ENCODE measurements around the gene KRTAP4-9. TPM values are rescaled to one million over a fixed set of nuclear protein-coding genes. Genes with fewer than 3 reads are reported as not detected.
"Not testable (repeated sequence)": the region's sequence is repeated elsewhere in the genome, so short reads cannot be mapped to it uniquely, and the experiment has no call there.

KRTAP4-9 gene
- total and polyA plus RNA-seq, 5 experiments from 2014 or later, result not detected

DNA sequence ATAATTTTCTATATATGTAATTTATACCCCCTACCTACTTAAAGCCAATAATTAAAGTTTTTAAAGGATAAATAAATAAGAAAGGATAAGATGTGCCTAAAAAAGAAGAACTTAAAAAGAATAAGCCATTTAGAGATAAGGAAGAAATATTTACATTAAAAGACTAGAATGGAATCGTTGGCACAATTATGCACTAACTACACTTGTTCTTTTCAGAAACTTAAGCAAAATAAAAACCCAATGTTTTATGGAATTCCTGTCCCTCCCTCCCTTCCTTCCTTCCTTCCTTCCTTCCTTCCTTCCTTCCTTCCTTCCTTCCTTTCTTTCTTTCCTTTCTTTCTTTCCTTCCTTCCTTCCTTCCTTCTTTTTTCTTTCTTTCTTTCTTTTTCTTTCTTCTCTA is 39.7 kb downstream of the KRTAP4-9 start:
- H3K9me3 Mint-ChIP-seq, result peaks cover 0 to 38% (median 27%) of the 10 kb centered on the region in 9 donors
- H3K27ac Mint-ChIP-seq, result no peak overlapping the region
- H3K4me1 Mint-ChIP-seq, result peaks cover 2 to 26% (median 8%) of the 10 kb centered on the region in 4 donors
- DNase-seq, result no peak
- H3K36me3 Mint-ChIP-seq, result peaks cover 0 to 29% (median 13%) of the 10 kb centered on the region in 3 donors
- H3K27me3 Mint-ChIP-seq, result no peaks in the 10 kb centered on the region
- H3K4me3 Mint-ChIP-seq, result peak overlapping the region in 1 of 10 donors; percentile 16
- no peak for ATAC-seq
- POLR2A ChIA-PET, result no interaction called here

DNA sequence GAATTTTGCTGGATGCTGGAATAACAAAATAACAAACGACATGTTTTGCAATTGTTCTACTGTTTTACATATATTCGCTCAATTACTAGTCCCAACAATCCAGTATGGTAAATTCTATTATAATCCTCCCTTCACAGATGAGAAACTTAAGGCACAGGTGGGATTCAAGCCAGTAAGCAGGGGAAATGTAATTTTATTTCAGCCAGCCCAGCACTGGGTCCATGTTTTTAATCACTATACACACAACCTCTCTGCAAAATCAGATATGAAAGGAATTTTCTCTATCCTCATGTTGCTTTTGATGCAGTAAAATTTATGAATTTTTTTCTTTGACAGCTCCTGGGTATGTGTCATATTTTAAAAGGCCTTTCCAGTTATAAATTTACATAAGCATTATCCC is 40.1 kb downstream of the KRTAP4-9 start:
- Mint-ChIP-seq H3K4me1 (peaks cover 2 to 26% (median 8%) of the 10 kb centered on the region in 4 donors), H3K27me3 (no peaks in the 10 kb centered on the region), H3K9me3 (peaks cover 0 to 37% (median 23%) of the 10 kb centered on the region in 9 donors), H3K27ac (no peak overlapping the region), H3K4me3 (peak overlapping the region in 1 of 10 donors; percentile 16), H3K36me3 (peaks cover 0 to 29% (median 13%) of the 10 kb centered on the region in 3 donors)
- no peak for DNase-seq
- POLR2A ChIA-PET, result no interaction called here
- ATAC-seq, result no peak

GRCh38 chr17:41147531-41148204 is 42.5 kb downstream of the KRTAP4-9 start:
- Mint-ChIP-seq H3K27me3 (no peaks in the 10 kb centered on the region), H3K36me3 (peaks cover 0 to 12% (median 10%) of the 10 kb centered on the region in 3 donors), H3K9me3 (peaks cover 0 to 16% (median 13%) of the 10 kb centered on the region in 9 donors), H3K27ac (peak overlapping the region in 2 of 10 donors; percentile 10 to 17), H3K4me3 (no peak overlapping the region), H3K4me1 (peaks cover 0 to 26% (median 7%) of the 10 kb centered on the region in 4 donors)
- POLR2A ChIA-PET, result no interaction called here
- DNase-seq, result no peak
- ATAC-seq, result no peak

DNA sequence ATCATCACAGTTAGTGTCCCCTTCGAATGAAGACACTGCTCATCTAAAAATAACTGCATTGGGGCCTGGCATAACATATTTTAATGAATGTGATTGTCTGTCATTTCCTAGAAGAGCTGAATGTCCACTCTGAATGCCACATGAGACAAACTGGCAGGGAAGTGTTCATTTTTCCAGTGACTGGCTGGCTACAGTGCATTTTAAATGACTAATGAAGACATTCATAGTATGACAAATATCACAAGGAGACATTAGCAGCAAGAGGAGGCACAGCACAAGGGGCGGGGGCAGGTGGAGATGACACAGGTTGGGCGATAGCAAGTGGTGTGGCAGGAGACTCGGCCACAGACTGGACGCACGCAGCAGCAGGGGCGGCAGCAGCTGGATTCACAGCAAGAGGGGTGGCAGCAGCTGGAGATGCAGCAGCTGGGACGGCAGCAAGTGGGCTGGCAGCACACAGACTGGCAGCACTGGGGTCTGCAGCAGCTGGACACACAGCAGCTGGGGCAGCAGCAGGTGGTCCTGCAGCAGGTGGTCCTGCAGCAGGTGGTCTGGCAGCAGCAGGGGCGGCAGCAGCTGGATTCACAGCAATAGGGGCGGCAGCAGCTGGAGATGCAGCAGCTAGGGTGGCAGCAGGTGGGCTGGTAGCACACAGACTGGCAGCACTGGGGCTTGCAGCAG is 43.9 kb downstream of the KRTAP4-9 start:
- H3K36me3 Mint-ChIP-seq, POLR2A ChIA-PET, DNase-seq, ATAC-seq, H3K27me3 Mint-ChIP-seq, H3K9me3 Mint-ChIP-seq, H3K4me3 Mint-ChIP-seq, H3K27ac Mint-ChIP-seq: not testable (repeated sequence)
- peaks cover 0 to 31% (median 8%) of the 10 kb centered on the region in 4 donors for H3K4me1 Mint-ChIP-seq

DNA sequence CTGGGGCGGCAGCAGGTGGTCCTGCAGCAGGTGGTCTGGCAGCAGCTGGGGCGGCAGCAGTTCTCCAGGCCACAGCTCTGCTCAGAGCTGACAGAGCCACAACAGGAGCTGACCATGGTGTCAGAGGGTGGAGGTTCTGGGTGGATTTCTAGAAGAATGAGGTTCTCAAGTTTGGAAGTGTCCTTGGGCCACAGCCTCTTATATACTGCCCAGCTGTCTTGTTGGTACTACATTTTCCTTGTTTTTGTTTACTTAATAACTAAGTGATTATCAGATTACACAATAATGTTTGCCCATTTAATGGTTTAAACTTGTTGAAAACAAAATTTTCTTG is 44.4 kb downstream of the KRTAP4-9 start, which contains the start of gene KRTAP4-5:
TSS of gene KRTAP4-5 (minus strand) at position 174 of the 334 bp plus-strand sequence. CDS start at position 116, 58 bp downstream.
- POLR2A ChIA-PET, result no interaction called here

GRCh38 chr17:41150026-41150425 is 44.8 kb downstream of the KRTAP4-9 start:
- H3K9me3 Mint-ChIP-seq, result peaks cover 0 to 3% (median 0%) of the 10 kb centered on the region in 9 donors
- H3K27me3 Mint-ChIP-seq, result peaks cover 0 to 4% (median 0%) of the 10 kb centered on the region in 5 donors
- POLR2A ChIA-PET, result interaction anchor here (0.6 kb wide), 1 partner anchor 524 kb away, joined by 3 read pairs; no protein-coding TSS in a partner anchor
- DNase-seq (no peak), ATAC-seq (no peak)
- H3K4me1 Mint-ChIP-seq, result peaks cover 0 to 27% (median 7%) of the 10 kb centered on the region in 4 donors
- no peaks in the 10 kb centered on the region for H3K36me3 Mint-ChIP-seq
- no peak overlapping the region for H3K4me3 Mint-ChIP-seq
- no peak overlapping the region for H3K27ac Mint-ChIP-seq

More for the DNA sequence above, 44.4 kb downstream of the KRTAP4-9 start, which contains the start of gene KRTAP4-5:
- H3K27me3 Mint-ChIP-seq, result peaks cover 0 to 4% (median 0%) of the 10 kb centered on the region in 5 donors
- peaks cover 0 to 31% (median 8%) of the 10 kb centered on the region in 4 donors for H3K4me1 Mint-ChIP-seq
- no peak within 1 kb of the TSS for H3K27ac Mint-ChIP-seq
- peaks cover 0 to 4% (median 0%) of the 10 kb centered on the region in 9 donors for H3K9me3 Mint-ChIP-seq
- no peaks in the 10 kb centered on the region for H3K36me3 Mint-ChIP-seq
- DNase-seq, result no peak
- ATAC-seq, result no peak
- no peak within 1 kb of the TSS for H3K4me3 Mint-ChIP-seq

DNA sequence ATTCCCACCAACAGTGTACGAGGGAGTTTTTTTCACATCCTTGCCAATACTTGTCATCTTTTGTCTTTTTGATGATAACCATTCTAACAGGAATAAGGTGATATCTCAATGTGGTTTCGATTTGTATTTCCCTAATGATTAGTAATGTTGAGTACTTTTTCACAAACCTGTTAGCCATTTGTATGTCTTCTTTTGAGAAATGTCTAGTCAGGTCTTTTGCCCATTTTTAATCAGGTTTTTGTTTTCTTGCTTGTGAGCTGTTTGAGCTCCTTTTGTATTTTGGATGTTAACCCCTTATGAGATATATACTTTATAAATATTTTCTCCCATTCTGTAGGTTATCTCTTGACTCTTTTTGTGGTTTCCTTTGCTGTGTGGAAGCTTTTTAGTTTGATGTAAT is 46.3 kb downstream of the KRTAP4-9 start:
- DNase-seq (no peak), ATAC-seq (no peak)
- peaks cover 0 to 18% (median 6%) of the 10 kb centered on the region in 4 donors for H3K4me1 Mint-ChIP-seq
- no peaks in the 10 kb centered on the region for H3K36me3 Mint-ChIP-seq
- no peak overlapping the region for H3K4me3 Mint-ChIP-seq
- peaks cover 0 to 4% (median 0%) of the 10 kb centered on the region in 5 donors for H3K27me3 Mint-ChIP-seq
- H3K9me3 Mint-ChIP-seq, result no peaks in the 10 kb centered on the region
- no peak overlapping the region for H3K27ac Mint-ChIP-seq
- POLR2A ChIA-PET, result no interaction called here

DNA sequence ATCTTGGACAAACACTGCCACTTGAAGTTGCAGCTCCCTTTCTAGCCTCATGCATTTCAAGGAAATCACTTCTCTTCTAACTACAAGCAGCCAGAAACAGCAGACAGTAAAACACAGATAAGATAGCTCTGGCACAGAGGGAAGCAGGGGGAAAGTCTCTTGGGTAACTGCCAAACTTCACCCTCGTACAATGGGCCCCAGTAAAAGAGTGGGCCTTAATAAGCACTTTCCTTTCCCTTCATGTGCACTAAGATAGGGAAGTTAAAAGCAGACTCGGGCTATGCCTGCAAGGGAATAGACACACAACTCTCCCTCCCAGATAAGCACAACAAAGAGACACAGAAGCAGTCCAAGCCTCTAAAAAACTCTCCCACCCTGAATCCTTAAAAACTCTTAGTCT is 48.7 kb downstream of the KRTAP4-9 start:
- Mint-ChIP-seq H3K36me3 (no peaks in the 10 kb centered on the region), H3K4me3 (no peak overlapping the region), H3K27me3 (peaks cover 0 to 7% (median 0%) of the 10 kb centered on the region in 5 donors), H3K27ac (no peak overlapping the region), H3K4me1 (peaks cover 0 to 10% (median 4%) of the 10 kb centered on the region in 4 donors), H3K9me3 (no peaks in the 10 kb centered on the region)
- POLR2A ChIA-PET, result no interaction called here
- no peak for ATAC-seq
- DNase-seq, result no peak

Other genes starting within 250 kb of the KRTAP4-9 start
Only the 30 nearest of the 39 such genes appear.
- not detected for gene KRT39, start 138.4 kb upstream of the KRTAP4-9 start, total RNA-seq
- not detected for gene KRT39, start 138.4 kb upstream of the KRTAP4-9 start, polyA plus RNA-seq
- gene KRT40, start 121.1 kb upstream of the KRTAP4-9 start, total RNA-seq, result not detected
- gene KRT40, start 121.1 kb upstream of the KRTAP4-9 start, polyA plus RNA-seq, result not detected
- gene KRTAP3-3, start 111.2 kb upstream of the KRTAP4-9 start, total RNA-seq, result not detected
- not detected for gene KRTAP3-3, start 111.2 kb upstream of the KRTAP4-9 start, polyA plus RNA-seq
- gene KRTAP3-2, start 105.5 kb upstream of the KRTAP4-9 start, total RNA-seq, result not detected
- gene KRTAP3-2, start 105.5 kb upstream of the KRTAP4-9 start, polyA plus RNA-seq, result not detected
- not detected for gene KRTAP3-1, start 96.3 kb upstream of the KRTAP4-9 start, total RNA-seq
- not detected for gene KRTAP3-1, start 96.3 kb upstream of the KRTAP4-9 start, polyA plus RNA-seq
- not detected for gene KRTAP1-5, start 78.2 kb upstream of the KRTAP4-9 start, total RNA-seq
- gene KRTAP1-5, start 78.2 kb upstream of the KRTAP4-9 start, polyA plus RNA-seq, result not detected
- gene KRTAP1-4, start 75.2 kb upstream of the KRTAP4-9 start, total RNA-seq, result not detected
- not detected for gene KRTAP1-4, start 75.2 kb upstream of the KRTAP4-9 start, polyA plus RNA-seq
- gene KRTAP1-3, start 70.5 kb upstream of the KRTAP4-9 start, total RNA-seq, result not detected
- not detected for gene KRTAP1-3, start 70.5 kb upstream of the KRTAP4-9 start, polyA plus RNA-seq
- gene KRTAP1-1, start 63.9 kb upstream of the KRTAP4-9 start, total RNA-seq, result not detected
- gene KRTAP1-1, start 63.9 kb upstream of the KRTAP4-9 start, polyA plus RNA-seq, result not detected
- not detected for gene KRTAP2-1, start 58.1 kb upstream of the KRTAP4-9 start, total RNA-seq
- gene KRTAP2-1, start 58.1 kb upstream of the KRTAP4-9 start, polyA plus RNA-seq, result not detected
- not detected for gene KRTAP2-2, start 50.2 kb upstream of the KRTAP4-9 start, total RNA-seq
- gene KRTAP2-2, start 50.2 kb upstream of the KRTAP4-9 start, polyA plus RNA-seq, result not detected
- not detected for gene KRTAP2-3, start 45.3 kb upstream of the KRTAP4-9 start, total RNA-seq
- gene KRTAP2-3, start 45.3 kb upstream of the KRTAP4-9 start, polyA plus RNA-seq, result not detected
- not detected for gene KRTAP2-4, start 39.5 kb upstream of the KRTAP4-9 start, total RNA-seq
- gene KRTAP2-4, start 39.5 kb upstream of the KRTAP4-9 start, polyA plus RNA-seq, result not detected
- gene KRTAP4-7, start 21.2 kb upstream of the KRTAP4-9 start, total RNA-seq, result not detected
- gene KRTAP4-7, start 21.2 kb upstream of the KRTAP4-9 start, polyA plus RNA-seq, result not detected
- not detected for gene KRTAP4-8, start 7.2 kb upstream of the KRTAP4-9 start, total RNA-seq
- gene KRTAP4-8, start 7.2 kb upstream of the KRTAP4-9 start, polyA plus RNA-seq, result not detected
- not detected for gene KRTAP4-16, start 3.2 kb upstream of the KRTAP4-9 start, total RNA-seq
- gene KRTAP4-16, start 3.2 kb upstream of the KRTAP4-9 start, polyA plus RNA-seq, result not detected
- gene KRTAP4-11, start 13.0 kb downstream of the KRTAP4-9 start, total RNA-seq, result not detected
- not detected for gene KRTAP4-11, start 13.0 kb downstream of the KRTAP4-9 start, polyA plus RNA-seq
- gene KRTAP4-12, start 18.8 kb downstream of the KRTAP4-9 start, total RNA-seq, result not detected
- gene KRTAP4-12, start 18.8 kb downstream of the KRTAP4-9 start, polyA plus RNA-seq, result under 1 TPM in 1 of 3 donors, not detected in 2; 0.15 TPM
- gene KRTAP4-6, start 35.2 kb downstream of the KRTAP4-9 start, total RNA-seq, result not detected
- gene KRTAP4-6, start 35.2 kb downstream of the KRTAP4-9 start, polyA plus RNA-seq, result not detected
- gene KRTAP4-5, start 44.4 kb downstream of the KRTAP4-9 start, total RNA-seq, result not detected
- not detected for gene KRTAP4-5, start 44.4 kb downstream of the KRTAP4-9 start, polyA plus RNA-seq
- not detected for gene KRTAP4-4, start 55.4 kb downstream of the KRTAP4-9 start, total RNA-seq
- gene KRTAP4-4, start 55.4 kb downstream of the KRTAP4-9 start, polyA plus RNA-seq, result not detected
- not detected for gene KRTAP4-3, start 62.8 kb downstream of the KRTAP4-9 start, total RNA-seq
- not detected for gene KRTAP4-3, start 62.8 kb downstream of the KRTAP4-9 start, polyA plus RNA-seq
- not detected for gene KRTAP4-2, start 72.8 kb downstream of the KRTAP4-9 start, total RNA-seq
- not detected for gene KRTAP4-2, start 72.8 kb downstream of the KRTAP4-9 start, polyA plus RNA-seq
- gene KRTAP4-1, start 79.5 kb downstream of the KRTAP4-9 start, total RNA-seq, result not detected
- gene KRTAP4-1, start 79.5 kb downstream of the KRTAP4-9 start, polyA plus RNA-seq, result not detected
- gene KRTAP9-1, start 84.5 kb downstream of the KRTAP4-9 start, total RNA-seq, result not detected
- gene KRTAP9-1, start 84.5 kb downstream of the KRTAP4-9 start, polyA plus RNA-seq, result not detected
- not detected for gene KRTAP9-2, start 121.3 kb downstream of the KRTAP4-9 start, total RNA-seq
- not detected for gene KRTAP9-2, start 121.3 kb downstream of the KRTAP4-9 start, polyA plus RNA-seq
- not detected for gene KRTAP9-3, start 127.1 kb downstream of the KRTAP4-9 start, total RNA-seq
- not detected for gene KRTAP9-3, start 127.1 kb downstream of the KRTAP4-9 start, polyA plus RNA-seq
- gene KRTAP9-8, start 132.6 kb downstream of the KRTAP4-9 start, total RNA-seq, result not detected
- gene KRTAP9-8, start 132.6 kb downstream of the KRTAP4-9 start, polyA plus RNA-seq, result not detected
- gene KRTAP9-4, start 144.3 kb downstream of the KRTAP4-9 start, total RNA-seq, result not detected
- gene KRTAP9-4, start 144.3 kb downstream of the KRTAP4-9 start, polyA plus RNA-seq, result not detected
- gene KRTAP9-9, start 150.0 kb downstream of the KRTAP4-9 start, total RNA-seq, result not detected
- gene KRTAP9-9, start 150.0 kb downstream of the KRTAP4-9 start, polyA plus RNA-seq, result not detected